Measurements from ENCODE around the gene PML.
"Not testable (repeated sequence)": the region's sequence is repeated elsewhere in the genome, so short reads cannot be mapped to it uniquely, and the experiment has no call there.

Gene PML

GRCh38 chr15:73969151-73969759 lies 25.3 kb upstream of the PML start:
- Mint-ChIP-seq H3K36me3 (no peaks in the 10 kb centered on the region), H3K4me3 (no peak overlapping the region), H3K4me1 (peaks cover 34% of the 10 kb centered on the region), H3K27ac (no peak overlapping the region), H3K9me3 (no peaks in the 10 kb centered on the region), H3K27me3 (peaks cover 5% of the 10 kb centered on the region)
- ATAC-seq: no peak

GRCh38 chr15:73972984-73973682 lies 21.4 kb upstream of the PML start:
- ATAC-seq: peak; percentile 75
- peaks cover 33% of the 10 kb centered on the region for H3K27me3 Mint-ChIP-seq
- H3K36me3 Mint-ChIP-seq: no peaks in the 10 kb centered on the region
- H3K27ac Mint-ChIP-seq: peak overlapping the region; percentile 8
- H3K4me1 Mint-ChIP-seq: peaks cover 26% of the 10 kb centered on the region
- peak overlapping the region; percentile 59 for H3K4me3 Mint-ChIP-seq
- H3K9me3 Mint-ChIP-seq: no peaks in the 10 kb centered on the region

GRCh38 chr15:73973683-73974200 lies 20.8 kb upstream of the PML start:
- peaks cover 33% of the 10 kb centered on the region for H3K27me3 Mint-ChIP-seq
- H3K36me3 Mint-ChIP-seq, H3K9me3 Mint-ChIP-seq, H3K27ac Mint-ChIP-seq, H3K4me3 Mint-ChIP-seq, ATAC-seq: not testable (repeated sequence)
- peaks cover 27% of the 10 kb centered on the region for H3K4me1 Mint-ChIP-seq

GRCh38 chr15:73975440-73976125 lies 18.9 kb upstream of the PML start:
- H3K36me3 Mint-ChIP-seq, H3K9me3 Mint-ChIP-seq, H3K27ac Mint-ChIP-seq, H3K4me3 Mint-ChIP-seq, ATAC-seq: not testable (repeated sequence)
- H3K27me3 Mint-ChIP-seq: peaks cover 33% of the 10 kb centered on the region
- peaks cover 36% of the 10 kb centered on the region for H3K4me1 Mint-ChIP-seq

- Mint-ChIP-seq H3K4me3 (no peak overlapping the region), H3K36me3 (peaks cover 3% of the 10 kb centered on the region), H3K4me1 (peaks cover 50% of the 10 kb centered on the region), H3K9me3 (no peaks in the 10 kb centered on the region), H3K27ac (no peak overlapping the region), H3K27me3 (peaks cover 31% of the 10 kb centered on the region)
- no peak for ATAC-seq
Observed at GRCh38 chr15:73978896-73979295, 15.6 kb upstream of the PML start.

GRCh38 chr15:73979636-73980035 lies 14.9 kb upstream of the PML start:
- H3K4me3 Mint-ChIP-seq: no peak overlapping the region
- H3K36me3 Mint-ChIP-seq: peaks cover 8% of the 10 kb centered on the region
- H3K27me3 Mint-ChIP-seq: peaks cover 23% of the 10 kb centered on the region
- no peak for ATAC-seq
- H3K27ac Mint-ChIP-seq: no peak overlapping the region
- peaks cover 57% of the 10 kb centered on the region for H3K4me1 Mint-ChIP-seq
- H3K9me3 Mint-ChIP-seq: no peaks in the 10 kb centered on the region

- ATAC-seq: no peak
- Mint-ChIP-seq H3K9me3 (no peaks in the 10 kb centered on the region), H3K4me3 (no peak overlapping the region), H3K27ac (peak overlapping the region; percentile 84), H3K4me1 (peaks cover 63% of the 10 kb centered on the region), H3K36me3 (peaks cover 20% of the 10 kb centered on the region), H3K27me3 (peaks cover 2% of the 10 kb centered on the region)
Observed at GRCh38 chr15:73981761-73982221, 12.7 kb upstream of the PML start.

GRCh38 chr15:73982222-73982962 lies 12.1 kb upstream of the PML start:
- Mint-ChIP-seq H3K4me3 (peak overlapping the region; percentile 6), H3K27ac (peak overlapping the region; percentile 84), H3K36me3 (peaks cover 22% of the 10 kb centered on the region), H3K4me1 (peaks cover 69% of the 10 kb centered on the region), H3K27me3 (no peaks in the 10 kb centered on the region), H3K9me3 (no peaks in the 10 kb centered on the region)
- peak; percentile 71 for ATAC-seq

GRCh38 chr15:73983211-73983727 lies 11.2 kb upstream of the PML start:
- Mint-ChIP-seq H3K4me1 (peaks cover 77% of the 10 kb centered on the region), H3K9me3 (no peaks in the 10 kb centered on the region), H3K27ac (peak overlapping the region; percentile 84), H3K27me3 (no peaks in the 10 kb centered on the region), H3K36me3 (peaks cover 22% of the 10 kb centered on the region), H3K4me3 (no peak overlapping the region)
- no peak for ATAC-seq

GRCh38 chr15:73983773-73984172 lies 10.7 kb upstream of the PML start:
- peak overlapping the region; percentile 62 for H3K27ac Mint-ChIP-seq

GRCh38 chr15:73984208-73984979 lies 10.1 kb upstream of the PML start:
- ATAC-seq: no peak
- Mint-ChIP-seq H3K27me3 (no peaks in the 10 kb centered on the region), H3K9me3 (no peaks in the 10 kb centered on the region), H3K27ac (peak overlapping the region; percentile 62), H3K4me1 (peaks cover 74% of the 10 kb centered on the region), H3K36me3 (peaks cover 22% of the 10 kb centered on the region), H3K4me3 (no peak overlapping the region)

More at GRCh38 chr15:73983773-73984172, 10.7 kb upstream of the PML start:
- no peak overlapping the region for H3K4me3 Mint-ChIP-seq
- H3K27me3 Mint-ChIP-seq: no peaks in the 10 kb centered on the region
- H3K4me1 Mint-ChIP-seq: peaks cover 80% of the 10 kb centered on the region
- ATAC-seq: no peak
- H3K9me3 Mint-ChIP-seq: no peaks in the 10 kb centered on the region
- H3K36me3 Mint-ChIP-seq: peaks cover 22% of the 10 kb centered on the region

GRCh38 chr15:73985101-73985873 lies 9.2 kb upstream of the PML start:
- H3K4me3 Mint-ChIP-seq: no peak overlapping the region
- ATAC-seq: peak; percentile 64

GRCh38 chr15:73986055-73986775 lies 8.3 kb upstream of the PML start:
- Mint-ChIP-seq H3K27me3 (no peaks in the 10 kb centered on the region), H3K36me3 (peaks cover 22% of the 10 kb centered on the region), H3K9me3 (no peaks in the 10 kb centered on the region), H3K4me3 (no peak overlapping the region), H3K4me1 (peaks cover 85% of the 10 kb centered on the region), H3K27ac (peak overlapping the region; percentile 62)
- ATAC-seq: no peak

More at GRCh38 chr15:73985101-73985873, 9.2 kb upstream of the PML start:
- Mint-ChIP-seq H3K27me3 (no peaks in the 10 kb centered on the region), H3K4me1 (peaks cover 76% of the 10 kb centered on the region), H3K36me3 (peaks cover 22% of the 10 kb centered on the region), H3K27ac (peak overlapping the region; percentile 62), H3K9me3 (no peaks in the 10 kb centered on the region)
